EL (cell line): ENCODE results near the gene USP35.
"Not testable (repeated sequence)": the region's sequence is repeated elsewhere in the genome, so short reads cannot be mapped to it uniquely, and the experiment has no call there.

Source experiments
- DNase-seq: peaks from one replicate; pipeline ENCODE4 v3.0.0-alpha.2; 2016

Gene USP35

GRCh38 chr11:78170874-78171549, 17.7 kb upstream of the USP35 start:
- DNase-seq, result no peak

DNA sequence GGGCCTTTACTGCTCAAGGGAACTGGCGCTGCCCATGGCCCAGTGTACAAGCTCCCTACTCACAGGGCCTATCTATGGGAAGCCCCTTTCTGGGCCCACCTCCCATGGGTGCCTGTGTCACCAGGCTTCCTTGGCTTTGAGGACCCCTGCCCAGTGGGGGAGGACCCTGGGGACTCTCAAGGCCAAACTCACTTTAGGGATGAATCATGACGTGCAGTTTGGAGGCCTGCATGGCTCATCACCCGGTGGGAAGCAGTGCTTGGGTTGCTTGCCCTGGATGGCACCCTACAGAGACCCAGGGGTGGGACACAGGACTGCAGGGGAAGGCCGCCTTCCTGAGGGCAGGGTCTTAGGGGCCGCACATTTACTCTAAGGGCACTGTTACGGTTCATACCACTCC, 16.8 kb upstream of the USP35 start:
- no peak for DNase-seq

- not testable (repeated sequence) for DNase-seq
These were observed 12.9 kb upstream of the USP35 start for GRCh38 chr11:78175862-78176261.

DNA sequence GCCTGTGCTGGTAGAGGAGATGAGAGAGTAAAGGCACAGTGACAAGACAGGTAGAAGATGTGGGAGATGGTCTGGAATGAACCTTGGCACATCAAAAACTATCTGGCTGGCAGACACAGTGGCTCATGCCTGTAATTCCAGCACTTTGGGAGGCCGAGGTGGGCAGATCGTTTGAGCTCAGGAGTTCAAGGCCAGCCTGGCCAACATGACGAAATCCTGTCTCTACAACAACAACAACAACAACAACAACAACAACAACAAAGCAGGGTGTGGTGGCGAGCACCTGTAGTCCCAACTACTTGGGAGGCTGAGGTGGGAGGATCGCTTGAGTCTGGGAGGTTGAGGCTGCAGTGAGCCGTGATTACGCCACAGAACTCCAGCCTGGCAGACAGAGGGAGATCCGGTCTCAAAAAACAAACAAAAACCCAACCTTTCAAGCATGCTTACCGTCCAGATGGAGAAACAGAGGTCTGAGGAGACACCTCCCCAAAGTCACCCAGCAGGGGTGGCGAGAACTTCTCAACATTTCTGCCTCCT, 12.0 kb upstream of the USP35 start:
- DNase-seq, result no peak

DNA sequence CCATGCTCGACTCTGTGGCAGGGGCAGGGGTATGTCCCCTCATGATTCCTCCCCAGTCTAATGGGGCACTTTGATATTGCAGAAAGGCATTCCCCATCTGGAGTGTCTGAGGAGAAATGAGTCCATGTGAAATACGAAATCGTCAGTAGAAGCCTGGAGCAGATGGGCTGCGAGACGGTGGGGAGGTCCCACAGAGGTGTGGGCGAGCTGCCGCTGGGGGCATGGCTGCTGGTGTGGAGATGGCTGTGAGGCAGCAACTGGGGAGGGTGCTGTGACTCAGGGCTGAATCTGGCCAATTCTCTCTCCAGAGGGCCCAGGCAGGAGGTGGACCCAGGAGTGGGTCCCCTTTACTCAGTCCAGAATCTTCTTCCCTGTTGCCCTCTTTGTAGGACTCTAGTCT, 11.5 kb upstream of the USP35 start:
- DNase-seq, result no peak

DNA sequence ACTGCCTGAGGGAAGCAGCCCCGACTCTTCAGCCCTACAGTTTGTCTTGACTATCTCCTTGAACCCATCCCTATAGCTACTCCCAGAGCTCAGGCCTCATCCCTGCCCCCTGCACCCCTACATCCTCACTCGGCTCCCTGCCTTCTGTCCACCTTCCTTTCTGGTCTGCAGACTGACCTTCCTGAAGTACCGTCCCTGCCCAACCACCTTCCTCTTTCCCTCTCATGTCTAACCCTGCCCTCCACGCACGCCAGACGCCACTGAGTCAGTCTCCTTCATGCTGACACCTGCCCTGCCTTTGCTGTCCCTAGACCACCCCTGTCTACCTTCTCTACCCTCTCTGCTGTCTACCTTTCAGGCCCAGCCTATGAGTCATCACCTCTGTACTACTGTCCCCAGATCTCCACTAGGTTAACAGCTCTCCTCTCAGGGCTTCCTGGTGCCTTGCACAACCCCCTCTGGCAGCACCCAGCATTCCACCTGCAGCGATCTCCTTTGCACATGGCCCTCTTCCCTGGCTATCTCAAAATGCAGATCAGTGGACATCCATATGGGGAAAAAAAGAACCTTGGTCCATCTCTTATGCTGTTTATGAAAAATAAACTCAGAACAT, 9.2 kb upstream of the USP35 start:
- no peak for DNase-seq

GRCh38 chr11:78180751-78181150, 8.0 kb upstream of the USP35 start:
- DNase-seq, result no peak

- DNase-seq, result no peak
These were observed 7.5 kb upstream of the USP35 start for GRCh38 chr11:78181185-78181584.

DNA sequence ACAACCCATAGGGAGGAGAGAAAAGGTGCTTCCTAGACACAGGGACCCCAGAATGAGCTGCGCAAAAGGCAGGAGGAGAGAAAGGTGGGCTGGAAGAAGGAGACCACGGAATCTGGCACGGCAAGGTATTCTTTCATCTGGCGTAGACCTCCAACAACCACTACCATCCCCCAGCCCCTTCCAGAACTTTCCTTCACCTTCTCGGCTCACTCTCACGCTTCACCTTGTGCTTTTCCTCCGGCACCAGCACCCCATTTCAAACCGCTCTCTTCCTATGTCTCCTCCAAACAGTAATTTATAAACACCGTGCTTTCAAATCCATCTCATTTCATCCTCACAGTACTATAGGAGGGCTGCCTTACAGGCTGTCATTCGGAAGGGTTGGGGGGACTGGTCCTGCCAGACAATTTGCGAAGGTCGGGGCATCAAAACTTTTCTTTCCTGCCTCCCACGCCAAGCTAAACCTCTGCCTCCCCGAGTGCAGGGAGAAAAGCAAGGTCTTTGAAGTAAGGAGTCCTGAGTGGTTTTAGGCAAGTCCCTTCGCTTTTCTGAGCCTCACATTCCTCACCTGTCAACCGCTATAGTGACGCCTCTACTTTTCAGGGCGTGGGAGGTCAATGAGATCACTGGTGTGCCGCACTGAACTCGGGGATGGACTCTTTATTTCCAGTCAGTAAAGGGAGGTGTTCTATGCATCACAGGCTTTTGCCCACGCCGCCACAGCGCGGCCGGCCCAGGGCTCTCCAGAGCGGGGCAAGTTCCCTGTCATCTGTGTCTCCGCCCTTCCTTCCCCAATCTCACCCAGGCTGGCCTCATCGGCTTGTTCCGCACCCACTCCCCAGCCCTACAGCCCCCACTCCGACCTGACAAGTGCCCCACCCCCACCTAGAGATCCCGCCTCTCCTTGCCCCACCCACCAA, 1.1 kb upstream of the USP35 start:
- DNase-seq, result no peak

GRCh38 chr11:78189174-78189724, 530 bp downstream of the USP35 start:
- DNase-seq, result no peak

DNA sequence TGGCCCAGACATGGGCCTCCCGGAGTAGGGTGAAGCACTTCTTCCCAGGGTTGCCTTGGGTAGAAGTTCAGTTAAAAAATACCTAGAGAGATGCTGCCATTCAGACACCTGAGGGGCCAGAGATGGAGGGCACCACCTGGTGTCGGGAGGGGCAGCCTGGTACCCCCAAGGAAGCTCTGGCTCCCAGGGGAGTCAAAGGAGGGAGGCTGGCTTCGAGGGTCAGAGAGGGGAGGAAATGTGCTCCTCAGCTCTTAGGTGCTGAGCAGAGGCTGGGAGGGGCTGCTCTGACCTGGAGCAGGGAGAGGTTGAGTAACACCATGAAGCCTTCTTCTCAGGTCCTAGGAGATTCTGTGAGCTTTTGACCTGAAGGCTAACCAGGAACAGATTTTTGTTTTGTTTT, 1.1 kb downstream of the USP35 start:
- DNase-seq, result no peak

GRCh38 chr11:78190374-78190773, 1.7 kb downstream of the USP35 start:
- DNase-seq, result no peak

DNA sequence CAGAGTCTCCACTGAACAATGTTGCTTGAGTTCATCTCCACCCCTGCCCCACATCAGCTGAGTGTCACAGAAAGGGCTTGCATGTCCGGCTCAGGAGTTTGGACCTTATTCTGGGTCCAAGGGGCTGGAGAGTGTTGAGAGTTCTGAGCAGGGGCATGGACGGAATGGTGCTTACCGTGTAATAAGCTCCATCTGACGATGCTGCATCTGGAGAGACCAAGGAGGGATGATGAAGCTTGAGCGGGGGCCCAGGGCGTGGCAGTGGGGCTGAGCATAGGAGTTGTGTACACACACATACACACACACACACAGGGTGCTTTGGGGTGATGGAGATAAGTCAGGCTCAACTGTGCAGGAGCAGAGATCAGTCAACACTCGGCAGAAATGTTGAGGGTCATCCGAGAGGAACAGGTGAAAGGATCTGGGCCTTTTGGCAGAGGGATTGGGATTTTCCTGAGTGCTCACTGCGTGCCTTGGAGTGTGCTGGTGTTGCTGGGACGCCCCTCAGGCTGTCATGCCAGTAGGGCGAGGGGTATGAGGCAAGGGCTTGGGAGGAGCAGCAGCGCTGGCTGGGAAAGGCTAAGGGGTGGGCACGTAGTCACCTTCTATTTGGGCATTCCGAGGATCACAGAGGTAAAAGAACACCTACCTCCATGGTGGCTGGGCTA, 2.3 kb downstream of the USP35 start:
- DNase-seq, result no peak

DNA sequence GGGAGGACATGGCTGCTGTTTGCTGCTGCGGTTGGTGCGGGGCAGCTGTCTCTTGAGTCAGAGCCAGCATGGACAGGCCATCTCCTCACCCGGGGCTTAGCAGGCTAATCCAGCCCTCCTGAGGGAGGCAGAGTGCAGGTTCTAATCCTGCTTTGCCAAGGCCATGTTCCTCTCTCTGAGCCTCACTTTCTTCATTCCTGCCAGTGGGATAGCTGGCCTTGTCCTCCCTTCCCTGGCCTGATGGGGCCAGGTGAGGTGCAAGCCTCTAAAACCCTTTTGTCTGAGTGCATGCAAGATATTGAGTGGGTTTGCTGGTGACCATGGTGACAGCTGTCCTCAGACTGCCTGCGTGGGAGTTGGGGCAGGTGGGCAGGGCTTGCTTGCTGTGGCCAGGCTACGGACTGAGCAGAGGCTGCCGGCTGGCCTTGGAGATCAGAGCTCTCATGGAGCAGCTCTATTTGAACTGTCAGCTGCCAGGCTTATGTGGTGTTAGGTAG, 3.6 kb downstream of the USP35 start:
- DNase-seq, result no peak

GRCh38 chr11:78192911-78193351, 4.2 kb downstream of the USP35 start:
- DNase-seq, result no peak

GRCh38 chr11:78193806-78194205, 5.1 kb downstream of the USP35 start:
- no peak for DNase-seq

DNA sequence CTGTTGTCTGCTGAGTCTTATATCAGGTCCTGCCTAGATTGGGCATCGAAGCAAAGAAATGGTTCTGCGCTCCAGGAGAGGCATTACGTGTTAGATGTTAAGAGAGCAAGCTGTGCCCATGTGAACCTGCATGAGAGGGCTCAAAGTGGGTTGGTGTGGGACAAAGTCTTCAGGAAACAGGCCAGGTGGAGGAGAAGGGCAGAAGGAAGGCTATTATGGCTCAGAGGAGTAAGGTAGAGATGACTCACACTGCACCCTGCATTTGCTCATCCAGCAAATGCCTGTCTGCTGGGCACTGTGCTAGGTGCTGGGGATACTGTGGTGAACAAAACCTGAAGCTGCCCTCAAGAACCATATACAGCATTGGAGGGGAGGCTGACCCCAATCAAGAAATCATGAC, 5.8 kb downstream of the USP35 start:
- no peak for DNase-seq

DNA sequence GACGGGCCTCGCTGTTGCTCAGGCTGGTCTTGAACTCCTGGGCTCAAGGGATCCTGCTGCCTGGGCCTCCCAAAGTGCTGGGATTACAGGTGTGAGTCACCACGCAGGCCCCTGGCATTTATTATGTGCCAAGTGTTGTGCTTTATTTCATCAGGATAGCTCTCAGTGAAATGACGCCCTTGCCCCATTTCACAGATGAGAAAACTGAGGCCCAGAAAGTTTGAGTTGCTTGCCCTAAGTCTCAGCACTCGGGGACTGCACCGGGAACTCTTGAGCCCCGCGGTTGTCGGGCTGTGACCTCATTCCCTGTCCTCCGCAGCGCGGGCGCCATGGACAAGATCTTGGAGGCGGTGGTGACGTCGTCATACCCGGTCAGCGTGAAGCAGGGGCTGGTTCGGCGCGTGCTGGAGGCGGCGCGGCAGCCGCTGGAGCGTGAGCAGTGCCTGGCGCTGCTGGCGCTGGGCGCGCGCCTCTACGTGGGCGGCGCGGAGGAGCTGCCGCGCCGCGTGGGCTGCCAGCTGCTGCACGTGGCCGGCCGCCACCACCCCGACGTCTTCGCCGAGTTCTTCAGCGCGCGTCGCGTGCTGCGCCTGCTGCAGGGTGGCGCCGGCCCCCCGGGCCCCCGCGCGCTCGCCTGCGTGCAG, 7.3 kb downstream of the USP35 start:
- no peak for DNase-seq

- DNase-seq, result no peak
These were observed 8.0 kb downstream of the USP35 start for GRCh38 chr11:78196661-78197091.

GRCh38 chr11:78197816-78198215, 9.1 kb downstream of the USP35 start:
- DNase-seq, result no peak

DNA sequence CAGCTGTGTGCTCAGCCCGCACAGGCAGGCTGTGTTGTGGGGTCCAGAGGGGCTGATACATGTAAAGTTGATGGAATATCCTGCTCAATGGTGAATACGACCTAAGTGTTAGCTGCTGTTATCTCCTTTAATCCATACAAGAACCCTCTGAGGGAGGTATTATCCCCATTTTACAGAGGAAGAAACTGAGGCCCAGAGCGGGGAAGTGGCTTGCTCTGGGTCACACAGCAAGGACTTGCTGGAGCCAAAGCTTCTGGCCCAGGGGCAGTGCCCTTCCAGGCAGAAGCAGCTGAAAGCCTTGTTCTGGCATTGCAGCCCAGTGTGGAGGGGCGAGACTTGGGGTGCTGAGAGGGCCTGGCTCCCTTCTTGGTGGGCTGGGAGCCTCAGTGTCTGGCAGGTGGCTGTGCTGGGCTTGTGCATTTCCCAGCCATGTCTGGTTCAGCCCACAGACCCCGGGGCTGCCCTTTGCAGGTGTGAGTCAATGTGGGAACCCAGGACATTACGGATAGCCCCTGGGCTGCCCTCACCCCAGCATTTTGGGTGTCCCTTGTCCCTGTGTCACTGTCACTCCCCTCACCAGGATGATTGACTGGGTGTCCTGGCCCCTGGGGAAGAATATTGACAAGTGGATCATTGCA, 10.4 kb downstream of the USP35 start:
- no peak for DNase-seq
